Adrenal gland (tissue), 12 donors: ENCODE data around the gene EFHD1. TPM values are rescaled to one million over a fixed set of nuclear protein-coding genes. Genes with fewer than 3 reads are reported as not detected.

ENCODE experiments used
- DNase-seq, 7 donors: peaks; one replicate each; pipeline ENCODE4 v3.0.0-alpha.2; 2019 to 2020
- H3K27ac ChIP-seq, 5 donors: fragments of 200-600 bp; sonication (generic) in 4 of 5; 1 replicate in 3 of 5; 2 replicates in 2 of 5; pipeline versions ENCODE4 v1.5.1 to v1.8.0; 2016 to 2020; ENCODE audit warnings: mild to moderate bottlenecking in 1 of 5
- H3K27me3 ChIP-seq: fragments of 200-600 bp; 2 replicates; pipeline ENCODE4 v1.8.0; 2021
- H3K36me3 ChIP-seq, 2 donors: fragments of 200-600 bp; replicated peaks in 1 of 2; 1 replicate in 1 of 2; 2 replicates in 1 of 2; pipeline versions ENCODE4 v1.5.1 to v1.8.0; 2018 to 2022
- H3K4me1 ChIP-seq, 2 donors: fragments of 200-600 bp; replicated peaks in 1 of 2; 1 replicate in 1 of 2; 2 replicates in 1 of 2; pipeline versions ENCODE4 v1.5.1 to v1.8.0; 2018 to 2021
- H3K4me3 ChIP-seq, 4 donors: fragments of 200-600 bp; sonication (generic) in 3 of 4; one replicate each; pipeline ENCODE4 v1.5.1; 2016 to 2018
- H3K9me3 ChIP-seq, 3 donors: fragments of 200-600 bp; sonication (generic) in 1 of 3; replicated peaks in 1 of 3; 1 replicate in 2 of 3; 2 replicates in 1 of 3; pipeline versions ENCODE4 v1.5.1 to v1.8.0; 2016 to 2021
- POLR2A ChIP-seq, 2 donors: fragments of 450-650 bp; IDR thresholded peaks; one replicate each; pipeline ENCODE4 v1.6.1; 2017; ENCODE audit warnings: antibody characterized with exemption in 2 of 2, mild to moderate bottlenecking in 2 of 2, moderate library complexity in 1 of 2
- WGBS, 4 donors: extraction: QIAGEN DNeasy Blood & Tissue Kit in 2 of 4; methylation state at CpG; one replicate each; pipeline versions ENCODE4 v1.1.5 to v1.1.7; 2013 to 2017; 5-methylcytosine and 5-hydroxymethylcytosine counted together
- intact Hi-C, 2 donors: fragments of 100-400 bp; cut with DNase I; formaldehyde crosslinking; loops; one replicate each; pipeline versions ENCODE4 v1.14.1 to v1.15.0; 2022 to 2023
- polyA plus RNA-seq, 3 donors: library from polyadenylated mRNA; stranded (reverse); fragments of 200-250 nt in 2 of 3; fragments of 350-450 nt in 1 of 3; fragmentation: Illumina TruSeq in 1 of 3; extraction: RNeasy Lipid Tissue Mini Kit (QIAGEN cat#74804) in 1 of 3; gene quantifications; one replicate each; pipeline ENCODE4 v1.2.3, GENCODE V29; 2013 to 2014
- total RNA-seq, 9 donors: library from RNA; depleted of rRNA in 4 of 9; stranded (reverse); fragments of >200 nt in 4 of 9; fragments of 120-200 nt in 1 of 9; fragmentation: NEBNext Ultra II Directional in 1 of 9; extraction: Animal tissue kit (Norgen Biotek cat#: 25700) in 1 of 9; gene quantifications; one replicate each; pipeline versions ENCODE4 v1.1.0 to v1.2.4, GENCODE V29; 2013 to 2023
- TF ChIP-seq, protein P1 (sequence below), 6 experiments: fragments of 450-650 bp in 4 of 6; fragments of 200-600 bp in 2 of 6; sonication (generic) in 1 of 6; IDR thresholded peaks; 1 replicate in 5 of 6; 2 replicates in 1 of 6; pipeline versions ENCODE4 v1.5.1 to v1.8.0; 2016 to 2021; ENCODE audit warnings: antibody characterized with exemption in 6 of 6, mild to moderate bottlenecking in 2 of 6, moderate library complexity in 1 of 6
- donor health status: healthy with polysubstance abuse.
- donor health status: Bipolar disorder and iron deficiency.
- donor health status: DM: yes; HTN: yes; CAD: no.
- donor health status: DM: no; HTN: no; CAD: no.
- donor health status: DM: no; HTN: no; CAD: no.
- donor health status: DM: yes; HTN: yes; CAD: no.

EFHD1 gene
- total and polyA plus RNA-seq, 12 donors = 0.50 to 12.9 (median 6.3) TPM

DNA sequence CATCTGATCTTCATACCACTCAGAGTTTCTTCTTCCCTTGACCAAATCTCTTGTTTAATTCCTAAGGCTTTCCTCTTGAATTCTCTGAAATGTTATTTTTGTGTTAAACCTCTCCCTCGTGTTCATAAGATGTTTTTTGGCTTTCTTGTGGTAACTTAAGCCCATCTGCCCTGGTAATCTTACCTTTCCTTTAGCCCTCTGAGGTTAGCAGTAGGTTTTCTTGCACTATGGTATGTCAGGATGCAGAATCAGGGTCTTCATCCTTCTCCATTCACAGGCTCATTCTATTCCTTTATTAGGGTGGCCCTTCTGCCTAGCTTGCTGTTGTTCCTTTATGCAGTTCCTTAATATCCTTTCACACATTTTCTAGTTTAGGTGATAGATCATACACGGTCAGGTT, 87.9 kb downstream of the EFHD1 start:
- H3K36me3 ChIP-seq = peaks cover 0 to 8% of the 10 kb centered on the region in 2 donors
- peaks cover 0 to 25% of the 10 kb centered on the region in 2 donors for H3K4me1 ChIP-seq
- no peak for DNase-seq

DNA sequence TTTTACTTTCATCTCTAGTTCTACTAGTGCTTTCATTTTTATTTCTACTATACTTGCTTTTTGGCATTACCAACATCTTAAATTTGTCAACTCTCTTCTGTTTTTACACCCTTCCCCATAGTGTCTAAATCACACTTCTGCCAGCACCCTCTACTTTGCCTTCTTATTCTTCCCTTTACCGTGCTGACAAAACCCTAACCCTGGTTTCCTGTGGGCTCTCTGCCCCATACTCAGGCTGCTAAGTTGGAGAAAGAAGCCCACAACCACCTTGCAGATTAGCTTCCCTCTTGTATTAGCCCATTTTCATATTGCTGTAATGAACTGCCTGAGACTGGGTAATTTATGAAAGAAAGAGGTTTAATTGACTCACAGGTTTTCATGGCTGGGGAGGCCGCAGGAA, 88.5 kb downstream of the EFHD1 start:
- intact Hi-C loops = no loop called here

More for the DNA sequence above, 87.9 kb downstream of the EFHD1 start:
- H3K9me3 ChIP-seq = no peaks in the 10 kb centered on the region
- intact Hi-C loops = no loop called here
- 66 to 87% (median 83%) methylated on average over 2 of the region's 2 CpGs for WGBS, 4 donors
- no peaks in the 10 kb centered on the region for H3K27me3 ChIP-seq
- TF ChIP-seq, protein P1, sequence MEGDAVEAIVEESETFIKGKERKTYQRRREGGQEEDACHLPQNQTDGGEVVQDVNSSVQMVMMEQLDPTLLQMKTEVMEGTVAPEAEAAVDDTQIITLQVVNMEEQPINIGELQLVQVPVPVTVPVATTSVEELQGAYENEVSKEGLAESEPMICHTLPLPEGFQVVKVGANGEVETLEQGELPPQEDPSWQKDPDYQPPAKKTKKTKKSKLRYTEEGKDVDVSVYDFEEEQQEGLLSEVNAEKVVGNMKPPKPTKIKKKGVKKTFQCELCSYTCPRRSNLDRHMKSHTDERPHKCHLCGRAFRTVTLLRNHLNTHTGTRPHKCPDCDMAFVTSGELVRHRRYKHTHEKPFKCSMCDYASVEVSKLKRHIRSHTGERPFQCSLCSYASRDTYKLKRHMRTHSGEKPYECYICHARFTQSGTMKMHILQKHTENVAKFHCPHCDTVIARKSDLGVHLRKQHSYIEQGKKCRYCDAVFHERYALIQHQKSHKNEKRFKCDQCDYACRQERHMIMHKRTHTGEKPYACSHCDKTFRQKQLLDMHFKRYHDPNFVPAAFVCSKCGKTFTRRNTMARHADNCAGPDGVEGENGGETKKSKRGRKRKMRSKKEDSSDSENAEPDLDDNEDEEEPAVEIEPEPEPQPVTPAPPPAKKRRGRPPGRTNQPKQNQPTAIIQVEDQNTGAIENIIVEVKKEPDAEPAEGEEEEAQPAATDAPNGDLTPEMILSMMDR (IDR thresholded peaks at IDR 0.05) = no peak
- TF ChIP-seq POLR2A (IDR thresholded peaks at IDR 0.05) = no peak
- no peak overlapping the region for H3K4me3 ChIP-seq
- H3K27ac ChIP-seq = no peak overlapping the region

DNA sequence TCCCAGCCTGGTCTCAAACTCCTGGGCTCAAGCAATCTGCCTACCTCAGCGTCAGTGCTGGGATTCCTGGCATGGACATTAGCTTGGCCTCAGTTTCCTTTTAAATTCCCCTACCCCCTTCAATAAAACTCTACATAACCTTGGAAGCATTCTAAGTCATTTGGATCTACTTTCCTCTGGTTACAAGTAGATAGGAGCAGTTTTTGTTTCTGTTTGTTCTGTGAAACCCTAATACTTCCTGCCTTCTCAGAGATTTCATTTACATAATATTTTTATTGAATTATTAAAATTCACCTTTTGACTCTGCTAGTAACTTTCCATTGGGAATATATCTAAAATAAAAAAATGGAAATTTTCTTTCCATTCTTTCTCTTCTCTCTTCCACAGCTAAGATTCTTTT, 89.6 kb downstream of the EFHD1 start:
- H3K4me1 ChIP-seq = peaks cover 0 to 25% of the 10 kb centered on the region in 2 donors
- H3K27me3 ChIP-seq = no peaks in the 10 kb centered on the region
- H3K27ac ChIP-seq = peak overlapping the region in 1 of 5 donors; percentile 20
- H3K4me3 ChIP-seq = no peak overlapping the region
- intact Hi-C loops = no loop called here
- no peaks in the 10 kb centered on the region for H3K9me3 ChIP-seq
- peaks cover 0 to 8% of the 10 kb centered on the region in 2 donors for H3K36me3 ChIP-seq
- 77 to 96% (median 83%) methylated on average over 1 of the region's 1 CpG for WGBS, 4 donors
- no peak for DNase-seq
- TF ChIP-seq, protein P1 (IDR thresholded peaks at IDR 0.05) = no peak
- no peak for TF ChIP-seq POLR2A (IDR thresholded peaks at IDR 0.05)

More for the DNA sequence above, 88.5 kb downstream of the EFHD1 start:
- no peak for DNase-seq
- TF ChIP-seq, protein P1 (IDR thresholded peaks at IDR 0.05) = no peak
- no peak for TF ChIP-seq POLR2A (IDR thresholded peaks at IDR 0.05)
- WGBS, 4 donors = 76 to 86% (median 82%) methylated on average over 2 of the region's 2 CpGs
- Histone ChIP-seq H3K27ac (no peak overlapping the region), H3K9me3 (no peaks in the 10 kb centered on the region), H3K4me1 (peaks cover 0 to 25% of the 10 kb centered on the region in 2 donors), H3K36me3 (peaks cover 0 to 8% of the 10 kb centered on the region in 2 donors), H3K4me3 (no peak overlapping the region), H3K27me3 (no peaks in the 10 kb centered on the region)

DNA sequence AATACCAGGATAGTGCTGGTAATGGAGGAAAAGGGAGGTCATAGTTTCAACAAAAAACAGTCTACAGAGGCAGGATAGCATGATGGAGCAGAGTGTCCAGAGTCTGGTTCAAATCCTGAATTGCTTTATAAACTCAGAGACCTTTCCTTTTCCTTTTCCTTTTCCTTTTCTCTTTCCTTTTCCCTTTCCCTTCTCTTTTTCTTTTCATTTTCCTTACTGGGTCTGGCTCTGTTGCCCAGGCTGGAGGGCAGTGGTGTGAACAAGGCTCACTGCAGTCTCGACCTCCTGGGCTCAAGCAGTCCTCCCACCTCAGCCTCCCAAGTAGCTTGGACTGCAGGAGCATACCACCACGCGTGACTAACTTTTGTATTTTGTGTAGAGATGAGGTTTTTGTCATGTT, 95.4 kb downstream of the EFHD1 start:
- H3K4me1 ChIP-seq = peaks cover 9 to 15% of the 10 kb centered on the region in 2 donors
- H3K36me3 ChIP-seq = peaks cover 0 to 15% of the 10 kb centered on the region in 2 donors
- H3K27me3 ChIP-seq = no peaks in the 10 kb centered on the region
- no peak for DNase-seq
- TF ChIP-seq, protein P1 (IDR thresholded peaks at IDR 0.05) = no peak
- no peak for TF ChIP-seq POLR2A (IDR thresholded peaks at IDR 0.05)
- H3K4me3 ChIP-seq = no peak overlapping the region
- 93 to 98% (median 95%) methylated on average over 3 of the region's 3 CpGs for WGBS, 4 donors
- H3K27ac ChIP-seq = no peak overlapping the region
- intact Hi-C loops = no loop called here
- no peaks in the 10 kb centered on the region for H3K9me3 ChIP-seq
